SK-N-SH (cell line): Measurements from ENCODE around the gene NAALADL2. TPM values are rescaled to one million over a fixed set of nuclear protein-coding genes. Genes with fewer than 3 reads are reported as not detected.

ENCODE experiments used
- CTCF ChIA-PET: fragments of 300-600, 350-600 bp; formaldehyde crosslinking; extraction: SDS; loops from one replicate; lab custom pipeline; 2021; lab: Yijun Ruan, JAX
- POLR2A ChIA-PET: fragments of 350-600 bp; sonication (Branson Sonifier 250); formaldehyde crosslinking; extraction: SDS; loops from one replicate; lab custom pipeline; 2020; ENCODE audit warnings: antibody characterized with exemption, inconsistent platforms; lab: Yijun Ruan, JAX
- DNase-seq: peaks from one replicate; pipeline ENCODE4 v3.0.0; 2012
- H2AFZ ChIP-seq: fragments of 200-600 bp; sonication (generic); 2 replicates; pipeline ENCODE4 v1.8.1; 2016; ENCODE audit warnings: antibody characterized with exemption, mild to moderate bottlenecking, low read depth
- H3F3A ChIP-seq: fragments of 200-600 bp; sonication (generic); replicated peaks from 2 replicates; pipeline ENCODE3; 2016; ENCODE audit warnings: antibody characterized with exemption, mild to moderate bottlenecking; ENCODE audit not compliant: insufficient read depth
- H3K27ac ChIP-seq, 2 experiments: fragments of 200-500 bp in 1 of 2; fragments of 200-600 bp in 1 of 2; sonication (Bioruptor generic) in 1 of 2; sonication (generic), shearing (Covaris generic) in 1 of 2; 2 replicates each; pipeline versions ENCODE4 v1.5.1 to v1.6.1; 2014 to 2016; ENCODE audit warnings: low read depth in 2 of 2, inconsistent platforms in 1 of 2, low read length in 1 of 2, mild to moderate bottlenecking in 1 of 2, mixed read lengths in 1 of 2
- H3K27me3 ChIP-seq: fragments of 200-600 bp; sonication (generic), shearing (Covaris generic); 2 replicates; pipeline ENCODE4 v1.6.1; 2016; ENCODE audit warnings: mixed run types; ENCODE audit not compliant: insufficient read depth
- H3K36me3 ChIP-seq, 2 experiments: fragments of 200-500 bp in 1 of 2; fragments of 200-600 bp in 1 of 2; sonication (Bioruptor generic) in 1 of 2; sonication (generic) in 1 of 2; replicated peaks in 1 of 2; 2 replicates each; pipeline versions ENCODE3 to v1.5.1; 2014 to 2016; ENCODE audit warnings: low read length in 1 of 2, mild to moderate bottlenecking in 1 of 2; ENCODE audit not compliant: insufficient read depth in 2 of 2, control insufficient read depth in 1 of 2
- H3K4me1 ChIP-seq, 2 experiments: fragments of 200-500 bp in 1 of 2; fragments of 200-600 bp in 1 of 2; sonication (Bioruptor generic) in 1 of 2; sonication (generic), shearing (Covaris generic) in 1 of 2; 2 replicates each; pipeline versions ENCODE4 v1.5.1 to v1.6.1; 2014 to 2016; ENCODE audit warnings: low read depth in 1 of 2, low read length in 1 of 2, mixed run types in 1 of 2; ENCODE audit not compliant: insufficient read depth in 2 of 2, control insufficient read depth in 1 of 2
- H3K4me2 ChIP-seq: fragments of 200-600 bp; sonication (generic), shearing (Covaris generic); 2 replicates; pipeline ENCODE4 v1.6.1; 2017; ENCODE audit warnings: mixed run types
- H3K4me3 ChIP-seq, 2 experiments: fragments of 200-500 bp in 1 of 2; fragments of 200-600 bp in 1 of 2; sonication (Bioruptor generic) in 1 of 2; sonication (generic), shearing (Covaris generic) in 1 of 2; 2 replicates each; pipeline versions ENCODE4 v1.5.1 to v1.8.1; 2014 to 2016; ENCODE audit warnings: low read depth in 2 of 2, inconsistent platforms in 1 of 2, low read length in 1 of 2, mild to moderate bottlenecking in 1 of 2, mixed read lengths in 1 of 2, moderate library complexity in 1 of 2
- H3K79me2 ChIP-seq: fragments of 200-600 bp; sonication (generic); 2 replicates; pipeline ENCODE4 v1.8.1; 2017; ENCODE audit warnings: mild to moderate bottlenecking; ENCODE audit not compliant: insufficient read depth
- H3K9ac ChIP-seq: fragments of 200-600 bp; sonication (generic); 2 replicates; pipeline ENCODE4 v1.6.1; 2017; ENCODE audit warnings: mixed run types
- H3K9me2 ChIP-seq: fragments of 200-600 bp; sonication (generic); 2 replicates; pipeline ENCODE4 v1.6.1; 2017; ENCODE audit warnings: mixed run types
- H3K9me3 ChIP-seq: fragments of 200-600 bp; sonication (generic); 2 replicates; pipeline ENCODE4 v1.6.1; 2017; ENCODE audit warnings: mixed run types, mild to moderate bottlenecking, moderate library complexity
- H4K20me1 ChIP-seq: fragments of 200-600 bp; sonication (generic); 2 replicates; pipeline ENCODE4 v1.6.1; 2017; ENCODE audit warnings: mild to moderate bottlenecking, mixed run types; ENCODE audit not compliant: insufficient read depth
- CHD2 ChIP-seq: fragments of 150-350 bp; IDR thresholded peaks from 2 replicates; pipeline ENCODE4 v1.6.1; 2018; ENCODE audit warnings: low read length; ENCODE audit not compliant: partially characterized antibody
- ELF1 ChIP-seq: IDR thresholded peaks from 2 replicates; pipeline ENCODE4 v1.4.0; 2012
- FOSL2 ChIP-seq: IDR thresholded peaks from 2 replicates; pipeline ENCODE4 v1.4.0; 2012; ENCODE audit warnings: low read depth, mild to moderate bottlenecking, moderate library complexity, borderline replicate concordance
- FOXJ3 ChIP-seq: sonication (generic); formaldehyde crosslinking; IDR thresholded peaks from 2 replicates; pipeline ENCODE4 v1.5.1; 2020; ENCODE audit warnings: mild to moderate bottlenecking, missing genetic modification reagents
- GABPA ChIP-seq: IDR thresholded peaks from 2 replicates; pipeline ENCODE4 v1.4.0; 2012; ENCODE audit warnings: low read depth, mild to moderate bottlenecking
- JUND ChIP-seq: IDR thresholded peaks from 2 replicates; pipeline ENCODE4 v1.4.0; 2012
- NFIC ChIP-seq: IDR thresholded peaks from 2 replicates; pipeline ENCODE4 v1.4.0; 2012; ENCODE audit warnings: borderline replicate concordance
- RXRA ChIP-seq: IDR thresholded peaks from 2 replicates; pipeline ENCODE4 v1.4.0; 2012; ENCODE audit warnings: low read depth, mild to moderate bottlenecking, borderline replicate concordance
- SIN3A ChIP-seq: IDR thresholded peaks from 2 replicates; pipeline ENCODE4 v1.6.1; 2012; ENCODE audit warnings: low read depth, mild to moderate bottlenecking, low read length, moderate library complexity, borderline replicate concordance
- SMC3 ChIP-seq: IDR thresholded peaks from 2 replicates; pipeline ENCODE4 v1.6.1; 2012; ENCODE audit warnings: low read depth, low read length, improper control_type of control experiment
- TCF12 ChIP-seq: IDR thresholded peaks from 2 replicates; pipeline ENCODE4 v1.4.0; 2012
- TEAD4 ChIP-seq: IDR thresholded peaks from 2 replicates; pipeline ENCODE4 v1.4.0; 2012; ENCODE audit warnings: mild to moderate bottlenecking, borderline replicate concordance; ENCODE audit not compliant: insufficient read depth
- YY1 ChIP-seq: IDR thresholded peaks from 2 replicates; pipeline ENCODE4 v1.4.0; 2012; ENCODE audit warnings: low read depth, mild to moderate bottlenecking
- ZBTB33 ChIP-seq: IDR thresholded peaks from 2 replicates; pipeline ENCODE4 v1.4.0; 2012; ENCODE audit warnings: low read depth, borderline replicate concordance
- WGBS: methylation state at CpG from one replicate; pipeline ENCODE4 v1.1.6; 2017; ENCODE audit warnings: low lambda C conversion rate; 5-methylcytosine and 5-hydroxymethylcytosine counted together
- polyA plus RNA-seq, 3 experiments: library from polyadenylated mRNA; depleted of rRNA; stranded (reverse); fragments of >200 nt; gene quantifications; 2 replicates each; pipeline ENCODE4 v1.2.3, GENCODE V29; 2012
- TF ChIP-seq, protein P1 (sequence below): IDR thresholded peaks from 2 replicates; pipeline ENCODE4 v1.4.0; 2012; ENCODE audit warnings: low read depth

Gene NAALADL2
- polyA plus RNA-seq, 1 of the 3 experiments (the other 2 are of a cell fraction): 1.2 TPM

- Histone ChIP-seq H3K4me3 (no peak overlapping the region), H4K20me1 (no peaks in the 10 kb centered on the region), H3K27me3 (no peaks in the 10 kb centered on the region), H3F3A (peaks cover 14% of the 10 kb centered on the region), H3K27ac (no peak overlapping the region), H2AFZ (no peak overlapping the region), H3K9me3 (no peaks in the 10 kb centered on the region), H3K79me2 (no peaks in the 10 kb centered on the region), H3K9ac (no peak overlapping the region), H3K4me2 (no peak overlapping the region), H3K4me1 (peaks cover 0 to 4% of the 10 kb centered on the region in 2 experiments; a peak in 1 of 4 replicates), H3K36me3 (no peaks in the 10 kb centered on the region), H3K9me2 (no peaks in the 10 kb centered on the region)
- WGBS: 88% methylated on average over 3 of the region's 3 CpGs
- CTCF ChIA-PET: no interaction called here
- TF ChIP-seq FOSL2 (peak; percentile 60), TEAD4 (no peak), SMC3 (no peak), FOXJ3 (CRISPR knock-in tag) (no peak), ELF1 (no peak), RXRA (no peak), SIN3A (no peak), GABPA (no peak), NFIC (no peak), JUND (peak; percentile 34), ZBTB33 (no peak), TCF12 (peak; percentile 32; the same call in 1 of the 2 replicates), CHD2 (no peak)
- TF ChIP-seq, protein P1, sequence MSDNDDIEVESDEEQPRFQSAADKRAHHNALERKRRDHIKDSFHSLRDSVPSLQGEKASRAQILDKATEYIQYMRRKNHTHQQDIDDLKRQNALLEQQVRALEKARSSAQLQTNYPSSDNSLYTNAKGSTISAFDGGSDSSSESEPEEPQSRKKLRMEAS: no peak
- POLR2A ChIA-PET: no interaction called here
- no peak for DNase-seq
Observed at GRCh38 chr3:175748087-175748730, 889.1 kb downstream of the NAALADL2 start.

DNA sequence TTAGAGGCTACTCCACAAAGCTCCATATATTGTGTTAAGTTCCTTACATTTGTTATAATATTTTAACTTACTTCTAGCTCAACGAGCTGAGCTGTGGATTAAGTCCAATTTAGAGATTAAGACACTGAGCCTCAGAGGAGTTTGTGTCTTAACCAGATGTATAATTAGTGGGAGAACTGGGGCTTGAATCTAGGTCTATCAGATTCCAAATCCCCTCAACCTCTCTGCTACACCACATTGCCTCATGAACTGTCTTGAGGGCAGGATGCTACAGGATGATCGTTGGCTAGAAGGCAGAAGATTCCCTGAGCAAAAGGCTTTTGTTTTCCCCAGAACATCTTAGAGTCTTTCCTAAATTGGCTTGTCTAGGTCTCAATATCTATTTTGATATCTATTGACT is 890.8 kb downstream of the NAALADL2 start:
- no peak overlapping the region for H3K4me2 ChIP-seq
- H3K27ac ChIP-seq: no peak overlapping the region
- no peaks in the 10 kb centered on the region for H3K36me3 ChIP-seq
- H3F3A ChIP-seq: peaks cover 4% of the 10 kb centered on the region
- TF ChIP-seq NFIC (no peak), FOSL2 (no peak), YY1 (no peak)
- TF ChIP-seq, protein P1: no peak
- H3K9me2 ChIP-seq: no peaks in the 10 kb centered on the region
- no peak overlapping the region for H3K4me3 ChIP-seq
- H3K9ac ChIP-seq: no peak overlapping the region
- no peak for DNase-seq
- H4K20me1 ChIP-seq: no peaks in the 10 kb centered on the region
- ChIA-PET POLR2A (no interaction called here), CTCF (no interaction called here)
- no peaks in the 10 kb centered on the region for H3K9me3 ChIP-seq
- WGBS: 60% methylated on average over 2 of the region's 2 CpGs
- no peak overlapping the region for H2AFZ ChIP-seq
- H3K27me3 ChIP-seq: no peaks in the 10 kb centered on the region
- no peaks in the 10 kb centered on the region for H3K79me2 ChIP-seq
- H3K4me1 ChIP-seq: no peaks in the 10 kb centered on the region; a peak in 1 of 4 replicates
